ENCODE results near the gene TTC27.

DNA sequence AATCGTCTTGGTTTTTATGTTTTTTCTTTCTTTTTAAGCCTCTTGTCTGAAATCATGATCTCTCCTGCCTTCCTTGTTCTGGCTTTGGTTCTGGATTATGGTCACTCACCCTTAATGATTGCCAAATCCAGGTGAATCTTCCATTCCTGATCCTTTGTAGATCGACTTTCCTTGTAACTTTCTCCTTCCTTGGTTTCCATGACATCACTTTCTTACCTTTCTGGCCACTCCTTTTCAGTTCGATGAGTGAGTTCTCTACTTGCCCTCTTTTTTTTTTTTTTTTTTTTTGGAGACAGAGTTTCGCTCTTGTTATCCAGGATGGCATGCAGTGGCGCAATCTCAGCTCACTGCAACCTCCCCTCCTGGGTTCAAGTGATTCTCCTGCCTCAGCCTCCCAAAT is 179.8 kb downstream of the TTC27 start:
- TF ChIP-seq, protein P1, sequence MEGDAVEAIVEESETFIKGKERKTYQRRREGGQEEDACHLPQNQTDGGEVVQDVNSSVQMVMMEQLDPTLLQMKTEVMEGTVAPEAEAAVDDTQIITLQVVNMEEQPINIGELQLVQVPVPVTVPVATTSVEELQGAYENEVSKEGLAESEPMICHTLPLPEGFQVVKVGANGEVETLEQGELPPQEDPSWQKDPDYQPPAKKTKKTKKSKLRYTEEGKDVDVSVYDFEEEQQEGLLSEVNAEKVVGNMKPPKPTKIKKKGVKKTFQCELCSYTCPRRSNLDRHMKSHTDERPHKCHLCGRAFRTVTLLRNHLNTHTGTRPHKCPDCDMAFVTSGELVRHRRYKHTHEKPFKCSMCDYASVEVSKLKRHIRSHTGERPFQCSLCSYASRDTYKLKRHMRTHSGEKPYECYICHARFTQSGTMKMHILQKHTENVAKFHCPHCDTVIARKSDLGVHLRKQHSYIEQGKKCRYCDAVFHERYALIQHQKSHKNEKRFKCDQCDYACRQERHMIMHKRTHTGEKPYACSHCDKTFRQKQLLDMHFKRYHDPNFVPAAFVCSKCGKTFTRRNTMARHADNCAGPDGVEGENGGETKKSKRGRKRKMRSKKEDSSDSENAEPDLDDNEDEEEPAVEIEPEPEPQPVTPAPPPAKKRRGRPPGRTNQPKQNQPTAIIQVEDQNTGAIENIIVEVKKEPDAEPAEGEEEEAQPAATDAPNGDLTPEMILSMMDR (IDR thresholded peaks at IDR 0.05) = no peak
- TF ChIP-seq POLR2A (IDR thresholded peaks at IDR 0.05) = no peak

All from right lobe of liver (tissue), 4 donors.